Measurements from ENCODE around the gene TBC1D22A. TPM values are rescaled to one million over a fixed set of nuclear protein-coding genes. Genes with fewer than 3 reads are reported as not detected.

The TBC1D22A gene
- polyA plus RNA-seq, 1 donor from 2014 or later: 9.3 TPM

DNA sequence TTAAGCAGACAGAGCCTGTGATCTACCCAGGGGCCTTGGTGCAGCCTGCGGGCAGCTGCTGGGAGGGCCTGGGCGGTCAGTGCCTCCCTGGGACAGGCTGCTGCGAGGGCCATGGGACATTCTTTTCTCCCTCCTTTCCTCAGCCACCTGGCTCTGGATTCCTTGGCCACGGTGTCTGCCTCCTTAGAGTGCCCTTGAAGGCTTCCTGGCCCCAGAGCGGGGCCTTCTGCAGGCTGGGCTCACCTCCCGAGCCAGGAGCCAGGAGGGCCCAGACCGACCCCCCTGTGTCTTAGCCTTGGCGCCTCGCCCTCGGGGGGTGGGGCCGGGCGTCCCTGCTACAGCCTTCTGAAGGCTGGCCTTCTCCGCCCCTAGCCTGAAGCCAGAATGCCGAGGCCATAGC, 231.2 kb downstream of the TBC1D22A start:
- no peaks in the 10 kb centered on the region for H3K79me2 ChIP-seq (replicated peaks; ENCODE audit: insufficient read depth, low read length)
- no peak overlapping the region for H3K9ac ChIP-seq (ENCODE audit: low read length)
- H3K9me3 ChIP-seq (ENCODE audit: low read length): no peaks in the 10 kb centered on the region
- H3K9me2 ChIP-seq (ENCODE audit: insufficient read depth, low read length): no peaks in the 10 kb centered on the region
- H3F3A ChIP-seq (ENCODE audit: insufficient read depth, low read length, poor library complexity, severe bottlenecking): no peaks in the 10 kb centered on the region
- no peak overlapping the region for H2AFZ ChIP-seq (ENCODE audit: low read depth, low read length)
- H4K20me1 ChIP-seq (ENCODE audit: insufficient read depth): no peaks in the 10 kb centered on the region
- no peaks in the 10 kb centered on the region for H3K36me3 ChIP-seq (ENCODE audit: insufficient read depth, low read length)
- no peak overlapping the region for H3K4me3 ChIP-seq (ENCODE audit: low read length)
- no peak overlapping the region for H3K4me2 ChIP-seq (ENCODE audit: low read length)
- no peak for TF ChIP-seq CTCF (IDR thresholded peaks at IDR 0.05; ENCODE audit: poor library complexity, severe bottlenecking)
- no peak for TF ChIP-seq EP300 (conservative IDR thresholded peaks at IDR 0.05; ENCODE audit: poor library complexity, severe bottlenecking)
- TF ChIP-seq POLR2AphosphoS5 (IDR thresholded peaks at IDR 0.05): no peak
- TF ChIP-seq SMC3 (conservative IDR thresholded peaks at IDR 0.05; ENCODE audit: poor library complexity): no peak
- TF ChIP-seq EZH2 (IDR thresholded peaks at IDR 0.05; ENCODE audit: borderline replicate concordance, insufficient read depth, low read length, poor library complexity, severe bottlenecking): no peak
- TF ChIP-seq TAF1 (IDR thresholded peaks at IDR 0.05; ENCODE audit: low read depth): no peak
- no peak for TF ChIP-seq RAD21 (conservative IDR thresholded peaks at IDR 0.05)
- no peak for TF ChIP-seq MXI1 (conservative IDR thresholded peaks at IDR 0.05; ENCODE audit: poor library complexity, severe bottlenecking)
- TF ChIP-seq, protein P1, sequence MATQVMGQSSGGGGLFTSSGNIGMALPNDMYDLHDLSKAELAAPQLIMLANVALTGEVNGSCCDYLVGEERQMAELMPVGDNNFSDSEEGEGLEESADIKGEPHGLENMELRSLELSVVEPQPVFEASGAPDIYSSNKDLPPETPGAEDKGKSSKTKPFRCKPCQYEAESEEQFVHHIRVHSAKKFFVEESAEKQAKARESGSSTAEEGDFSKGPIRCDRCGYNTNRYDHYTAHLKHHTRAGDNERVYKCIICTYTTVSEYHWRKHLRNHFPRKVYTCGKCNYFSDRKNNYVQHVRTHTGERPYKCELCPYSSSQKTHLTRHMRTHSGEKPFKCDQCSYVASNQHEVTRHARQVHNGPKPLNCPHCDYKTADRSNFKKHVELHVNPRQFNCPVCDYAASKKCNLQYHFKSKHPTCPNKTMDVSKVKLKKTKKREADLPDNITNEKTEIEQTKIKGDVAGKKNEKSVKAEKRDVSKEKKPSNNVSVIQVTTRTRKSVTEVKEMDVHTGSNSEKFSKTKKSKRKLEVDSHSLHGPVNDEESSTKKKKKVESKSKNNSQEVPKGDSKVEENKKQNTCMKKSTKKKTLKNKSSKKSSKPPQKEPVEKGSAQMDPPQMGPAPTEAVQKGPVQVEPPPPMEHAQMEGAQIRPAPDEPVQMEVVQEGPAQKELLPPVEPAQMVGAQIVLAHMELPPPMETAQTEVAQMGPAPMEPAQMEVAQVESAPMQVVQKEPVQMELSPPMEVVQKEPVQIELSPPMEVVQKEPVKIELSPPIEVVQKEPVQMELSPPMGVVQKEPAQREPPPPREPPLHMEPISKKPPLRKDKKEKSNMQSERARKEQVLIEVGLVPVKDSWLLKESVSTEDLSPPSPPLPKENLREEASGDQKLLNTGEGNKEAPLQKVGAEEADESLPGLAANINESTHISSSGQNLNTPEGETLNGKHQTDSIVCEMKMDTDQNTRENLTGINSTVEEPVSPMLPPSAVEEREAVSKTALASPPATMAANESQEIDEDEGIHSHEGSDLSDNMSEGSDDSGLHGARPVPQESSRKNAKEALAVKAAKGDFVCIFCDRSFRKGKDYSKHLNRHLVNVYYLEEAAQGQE (IDR thresholded peaks at IDR 0.05; ENCODE audit: borderline replicate concordance): no peak
- no peak overlapping the region for H3K27ac ChIP-seq (ENCODE audit: low read length)
- no peaks in the 10 kb centered on the region for H3K27me3 ChIP-seq (ENCODE audit: insufficient read depth, low read depth, low read length)

- Histone ChIP-seq H3F3A (ENCODE audit: insufficient read depth, low read length, poor library complexity, severe bottlenecking) (no peaks in the 10 kb centered on the region), H3K4me3 (ENCODE audit: low read length) (no peak overlapping the region), H4K20me1 (ENCODE audit: insufficient read depth) (no peaks in the 10 kb centered on the region), H3K9me3 (ENCODE audit: low read length) (no peaks in the 10 kb centered on the region), H3K36me3 (ENCODE audit: insufficient read depth, low read length) (no peaks in the 10 kb centered on the region), H3K79me2 (replicated peaks; ENCODE audit: insufficient read depth, low read length) (no peaks in the 10 kb centered on the region), H3K27me3 (ENCODE audit: insufficient read depth, low read depth, low read length) (no peaks in the 10 kb centered on the region), H3K9ac (ENCODE audit: low read length) (no peak overlapping the region), H2AFZ (ENCODE audit: low read depth, low read length) (no peak overlapping the region), H3K9me2 (ENCODE audit: insufficient read depth, low read length) (no peaks in the 10 kb centered on the region), H3K4me2 (ENCODE audit: low read length) (no peak overlapping the region), H3K27ac (ENCODE audit: low read length) (no peak overlapping the region)
- no peak for TF ChIP-seq EZH2 (IDR thresholded peaks at IDR 0.05; ENCODE audit: borderline replicate concordance, insufficient read depth, low read length, poor library complexity, severe bottlenecking)
- no peak for TF ChIP-seq CTCF (IDR thresholded peaks at IDR 0.05; ENCODE audit: poor library complexity, severe bottlenecking)
- no peak for TF ChIP-seq MXI1 (conservative IDR thresholded peaks at IDR 0.05; ENCODE audit: poor library complexity, severe bottlenecking)
- TF ChIP-seq POLR2AphosphoS5 (IDR thresholded peaks at IDR 0.05): no peak
- no peak for TF ChIP-seq SMC3 (conservative IDR thresholded peaks at IDR 0.05; ENCODE audit: poor library complexity)
- TF ChIP-seq, protein P1 (IDR thresholded peaks at IDR 0.05; ENCODE audit: borderline replicate concordance): no peak
- no peak for TF ChIP-seq TAF1 (IDR thresholded peaks at IDR 0.05; ENCODE audit: low read depth)
- no peak for TF ChIP-seq EP300 (conservative IDR thresholded peaks at IDR 0.05; ENCODE audit: poor library complexity, severe bottlenecking)
- TF ChIP-seq RAD21 (conservative IDR thresholded peaks at IDR 0.05): no peak
Observed at GRCh38 chr22:46994265-46994664, 231.8 kb downstream of the TBC1D22A start.
